ENCODE measurements around the gene PPP4C. TPM values are rescaled to one million over a fixed set of nuclear protein-coding genes. Genes with fewer than 3 reads are reported as not detected.

The PPP4C gene
- polyA plus RNA-seq, 1 donor from 2014 or later, result 173 TPM

DNA sequence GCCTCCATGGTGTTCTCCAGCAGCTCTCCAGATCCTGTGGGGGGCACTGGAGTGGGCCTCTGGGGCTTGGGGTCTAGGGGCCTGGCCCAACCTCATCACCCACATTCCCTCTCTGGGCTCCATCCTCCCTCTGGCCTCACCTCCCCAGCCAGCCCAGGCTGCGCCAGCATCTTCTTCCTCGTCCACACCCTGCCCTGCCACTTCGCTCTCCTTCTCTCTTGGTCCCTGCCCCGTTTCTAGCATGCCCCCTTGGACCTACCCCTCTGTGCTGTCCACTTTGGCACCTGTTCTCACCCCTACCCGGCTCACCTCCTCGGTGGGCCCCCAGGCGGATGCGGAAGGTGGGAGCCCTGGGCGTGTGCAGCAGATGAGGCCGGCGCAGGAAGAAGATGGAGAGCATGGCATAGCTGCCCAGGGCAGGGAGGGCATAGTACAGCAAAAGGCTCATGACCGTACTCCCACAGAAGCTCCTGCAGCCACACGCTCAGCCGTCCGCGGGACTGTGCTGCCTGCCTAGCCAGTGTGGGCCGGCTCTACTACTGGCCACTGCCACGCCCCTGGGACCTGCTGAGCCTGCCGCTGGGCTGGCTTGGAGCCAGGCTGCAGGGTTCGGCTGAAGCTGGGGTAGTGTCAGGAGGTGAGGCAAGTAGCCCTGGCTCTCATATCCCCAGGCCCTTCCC is 37.4 kb downstream of the PPP4C start, which contains the start of gene GDPD3:
GDPD3 (minus strand) TSS at position 507 of the 680 bp plus-strand sequence; CDS start at position 448, 59 bp downstream.
- Histone ChIP-seq H3K27ac (ENCODE audit: low read length) (no peak within 1 kb of the TSS), H4K20me1 (ENCODE audit: insufficient read depth) (no peaks in the 10 kb centered on the region), H3K9ac (ENCODE audit: low read length) (no peak within 1 kb of the TSS), H3K79me2 (replicated peaks; ENCODE audit: insufficient read depth, low read length) (peaks cover 3% of the 10 kb centered on the region), H3K36me3 (ENCODE audit: insufficient read depth, low read length) (no peaks in the 10 kb centered on the region), H3K9me2 (ENCODE audit: insufficient read depth, low read length) (no peaks in the 10 kb centered on the region), H3K4me2 (ENCODE audit: low read length) (no peak within 1 kb of the TSS), H3F3A (ENCODE audit: insufficient read depth, low read length, poor library complexity, severe bottlenecking) (no peaks in the 10 kb centered on the region), H3K4me3 (ENCODE audit: low read length) (no peak within 1 kb of the TSS), H3K9me3 (ENCODE audit: low read length) (no peaks in the 10 kb centered on the region), H2AFZ (ENCODE audit: low read depth, low read length) (no peak within 1 kb of the TSS), H3K27me3 (ENCODE audit: insufficient read depth, low read depth, low read length) (no peaks in the 10 kb centered on the region)
- TF ChIP-seq TAF1 (IDR thresholded peaks at IDR 0.05; ENCODE audit: low read depth) (no peak), EZH2 (IDR thresholded peaks at IDR 0.05; ENCODE audit: borderline replicate concordance, insufficient read depth, low read length, poor library complexity, severe bottlenecking) (no peak), RAD21 (conservative IDR thresholded peaks at IDR 0.05) (no peak), POLR2AphosphoS5 (IDR thresholded peaks at IDR 0.05) (no peak)

DNA sequence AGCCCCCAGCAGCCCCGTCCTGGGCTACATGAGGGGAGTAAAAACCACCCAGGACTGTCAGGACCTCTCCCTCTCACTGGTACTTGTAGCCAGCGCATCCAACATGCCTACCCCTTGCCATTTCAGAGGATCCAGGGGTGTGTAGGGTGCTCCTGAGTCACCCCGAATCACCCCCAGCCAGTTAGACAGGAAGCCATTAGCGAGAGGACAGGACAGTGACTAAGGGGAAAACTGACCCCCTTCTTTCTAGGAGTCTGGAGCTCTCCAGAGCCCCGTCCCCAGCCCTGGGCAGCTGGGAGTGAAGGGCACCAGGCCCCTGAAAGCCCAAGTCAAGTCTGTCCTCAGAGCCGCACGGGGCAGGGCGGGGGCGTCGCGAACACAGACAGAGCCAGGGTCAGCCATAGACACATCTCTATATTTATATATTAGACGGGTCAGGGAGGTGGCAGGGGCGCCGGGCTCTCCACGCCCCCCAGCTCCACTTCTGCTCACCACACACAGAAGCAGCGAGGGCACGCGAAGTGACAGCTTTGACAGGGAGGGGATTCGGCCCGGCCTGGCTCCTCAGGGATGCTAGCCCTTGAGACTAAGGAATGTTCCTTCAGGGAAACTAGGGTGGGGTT is 38.0 kb downstream of the PPP4C start:
- H3K36me3 ChIP-seq (ENCODE audit: insufficient read depth, low read length), result no peaks in the 10 kb centered on the region

More for the DNA sequence above, 38.0 kb downstream of the PPP4C start:
- no peak overlapping the region for H3K9ac ChIP-seq (ENCODE audit: low read length)
- H3K27me3 ChIP-seq (ENCODE audit: insufficient read depth, low read depth, low read length), result no peaks in the 10 kb centered on the region
- H3K4me2 ChIP-seq (ENCODE audit: low read length), result no peak overlapping the region
- H3K27ac ChIP-seq (ENCODE audit: low read length), result no peak overlapping the region
- no peaks in the 10 kb centered on the region for H3K9me3 ChIP-seq (ENCODE audit: low read length)
- H3K4me3 ChIP-seq (ENCODE audit: low read length), result no peak overlapping the region
- no peaks in the 10 kb centered on the region for H3F3A ChIP-seq (ENCODE audit: insufficient read depth, low read length, poor library complexity, severe bottlenecking)
- no peaks in the 10 kb centered on the region for H4K20me1 ChIP-seq (ENCODE audit: insufficient read depth)
- H3K79me2 ChIP-seq (replicated peaks; ENCODE audit: insufficient read depth, low read length), result no peaks in the 10 kb centered on the region
- no peak overlapping the region for H2AFZ ChIP-seq (ENCODE audit: low read depth, low read length)
- TF ChIP-seq, protein P1, sequence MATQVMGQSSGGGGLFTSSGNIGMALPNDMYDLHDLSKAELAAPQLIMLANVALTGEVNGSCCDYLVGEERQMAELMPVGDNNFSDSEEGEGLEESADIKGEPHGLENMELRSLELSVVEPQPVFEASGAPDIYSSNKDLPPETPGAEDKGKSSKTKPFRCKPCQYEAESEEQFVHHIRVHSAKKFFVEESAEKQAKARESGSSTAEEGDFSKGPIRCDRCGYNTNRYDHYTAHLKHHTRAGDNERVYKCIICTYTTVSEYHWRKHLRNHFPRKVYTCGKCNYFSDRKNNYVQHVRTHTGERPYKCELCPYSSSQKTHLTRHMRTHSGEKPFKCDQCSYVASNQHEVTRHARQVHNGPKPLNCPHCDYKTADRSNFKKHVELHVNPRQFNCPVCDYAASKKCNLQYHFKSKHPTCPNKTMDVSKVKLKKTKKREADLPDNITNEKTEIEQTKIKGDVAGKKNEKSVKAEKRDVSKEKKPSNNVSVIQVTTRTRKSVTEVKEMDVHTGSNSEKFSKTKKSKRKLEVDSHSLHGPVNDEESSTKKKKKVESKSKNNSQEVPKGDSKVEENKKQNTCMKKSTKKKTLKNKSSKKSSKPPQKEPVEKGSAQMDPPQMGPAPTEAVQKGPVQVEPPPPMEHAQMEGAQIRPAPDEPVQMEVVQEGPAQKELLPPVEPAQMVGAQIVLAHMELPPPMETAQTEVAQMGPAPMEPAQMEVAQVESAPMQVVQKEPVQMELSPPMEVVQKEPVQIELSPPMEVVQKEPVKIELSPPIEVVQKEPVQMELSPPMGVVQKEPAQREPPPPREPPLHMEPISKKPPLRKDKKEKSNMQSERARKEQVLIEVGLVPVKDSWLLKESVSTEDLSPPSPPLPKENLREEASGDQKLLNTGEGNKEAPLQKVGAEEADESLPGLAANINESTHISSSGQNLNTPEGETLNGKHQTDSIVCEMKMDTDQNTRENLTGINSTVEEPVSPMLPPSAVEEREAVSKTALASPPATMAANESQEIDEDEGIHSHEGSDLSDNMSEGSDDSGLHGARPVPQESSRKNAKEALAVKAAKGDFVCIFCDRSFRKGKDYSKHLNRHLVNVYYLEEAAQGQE (IDR thresholded peaks at IDR 0.05; ENCODE audit: borderline replicate concordance), result no peak
- TF ChIP-seq MXI1 (conservative IDR thresholded peaks at IDR 0.05; ENCODE audit: poor library complexity, severe bottlenecking), result no peak
- no peak for TF ChIP-seq SMC3 (conservative IDR thresholded peaks at IDR 0.05; ENCODE audit: poor library complexity)
- no peak for TF ChIP-seq RAD21 (conservative IDR thresholded peaks at IDR 0.05)
- TF ChIP-seq, protein P2, sequence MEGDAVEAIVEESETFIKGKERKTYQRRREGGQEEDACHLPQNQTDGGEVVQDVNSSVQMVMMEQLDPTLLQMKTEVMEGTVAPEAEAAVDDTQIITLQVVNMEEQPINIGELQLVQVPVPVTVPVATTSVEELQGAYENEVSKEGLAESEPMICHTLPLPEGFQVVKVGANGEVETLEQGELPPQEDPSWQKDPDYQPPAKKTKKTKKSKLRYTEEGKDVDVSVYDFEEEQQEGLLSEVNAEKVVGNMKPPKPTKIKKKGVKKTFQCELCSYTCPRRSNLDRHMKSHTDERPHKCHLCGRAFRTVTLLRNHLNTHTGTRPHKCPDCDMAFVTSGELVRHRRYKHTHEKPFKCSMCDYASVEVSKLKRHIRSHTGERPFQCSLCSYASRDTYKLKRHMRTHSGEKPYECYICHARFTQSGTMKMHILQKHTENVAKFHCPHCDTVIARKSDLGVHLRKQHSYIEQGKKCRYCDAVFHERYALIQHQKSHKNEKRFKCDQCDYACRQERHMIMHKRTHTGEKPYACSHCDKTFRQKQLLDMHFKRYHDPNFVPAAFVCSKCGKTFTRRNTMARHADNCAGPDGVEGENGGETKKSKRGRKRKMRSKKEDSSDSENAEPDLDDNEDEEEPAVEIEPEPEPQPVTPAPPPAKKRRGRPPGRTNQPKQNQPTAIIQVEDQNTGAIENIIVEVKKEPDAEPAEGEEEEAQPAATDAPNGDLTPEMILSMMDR (IDR thresholded peaks at IDR 0.05; ENCODE audit: poor library complexity, severe bottlenecking), result no peak
- no peak for TF ChIP-seq TAF1 (IDR thresholded peaks at IDR 0.05; ENCODE audit: low read depth)
- TF ChIP-seq POLR2AphosphoS5 (IDR thresholded peaks at IDR 0.05), result no peak
- no peak for TF ChIP-seq EZH2 (IDR thresholded peaks at IDR 0.05; ENCODE audit: borderline replicate concordance, insufficient read depth, low read length, poor library complexity, severe bottlenecking)
- no peak for TF ChIP-seq EP300 (conservative IDR thresholded peaks at IDR 0.05; ENCODE audit: poor library complexity, severe bottlenecking)
- H3K9me2 ChIP-seq (ENCODE audit: insufficient read depth, low read length), result no peaks in the 10 kb centered on the region

All from neural cell (in vitro differentiated cells).